GM18517 (cell line): ENCODE data around the gene PROC.

Source experiments
- ATAC-seq: cut with Tn5 transposase; IDR thresholded peaks from one replicate; pipeline ENCODE4 v1.9.1; 2021; ENCODE audit warnings: mild to moderate bottlenecking, moderate library complexity; ENCODE audit not compliant: unreplicated experiment

PROC gene

GRCh38 chr2:127418300-127419111, at the start of gene PROC:
Gene PROC (plus strand): TSS chr2:127418427. CDS start chr2:127419943, 1,516 bp downstream.
- no peak for ATAC-seq

DNA sequence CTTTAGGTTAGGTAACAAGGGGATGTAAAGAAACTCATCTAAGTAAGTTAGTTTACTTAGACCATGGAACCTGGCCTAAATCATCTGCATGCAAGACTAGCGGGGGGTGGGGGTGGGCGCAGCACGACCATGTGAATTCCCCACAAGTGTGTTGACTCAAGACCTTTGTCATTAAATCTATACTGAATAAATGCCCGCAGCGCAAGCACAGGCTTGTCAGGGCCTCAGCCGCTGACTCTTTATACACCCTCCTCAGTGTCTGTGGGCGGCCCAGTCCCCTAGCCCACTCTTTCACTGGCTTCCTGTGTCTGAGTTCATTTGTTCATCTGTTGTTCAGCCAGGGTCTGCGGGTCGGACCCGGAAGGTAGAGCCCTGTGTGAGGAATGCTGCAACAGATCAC, 48.2 kb upstream of the PROC start:
- ATAC-seq = no peak

DNA sequence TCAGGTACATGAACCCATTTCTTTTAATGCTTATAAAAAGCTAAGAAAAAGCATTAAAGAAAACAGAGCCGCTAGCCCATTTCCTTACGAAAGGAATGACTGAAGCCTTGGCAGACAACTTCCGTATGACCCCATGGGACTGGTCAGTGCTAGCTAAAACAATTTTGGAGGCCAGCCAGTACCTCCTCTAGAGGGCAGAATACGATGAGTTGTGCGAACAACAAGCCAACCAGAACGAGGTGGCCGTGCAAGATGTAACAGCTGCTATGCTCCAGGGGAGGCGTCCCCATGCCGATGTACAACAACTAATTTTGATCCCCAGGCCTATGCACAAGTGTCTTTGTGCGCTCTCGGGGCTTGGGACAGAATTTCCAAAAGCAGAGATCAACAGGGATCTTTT, 47.2 kb upstream of the PROC start:
- ATAC-seq = no peak

GRCh38 chr2:127373362-127374083, 44.7 kb upstream of the PROC start:
- no peak for ATAC-seq

- no peak for ATAC-seq
Observed at GRCh38 chr2:127376257-127376656, 42.0 kb upstream of the PROC start.

GRCh38 chr2:127377262-127377661, 41.0 kb upstream of the PROC start:
- no peak for ATAC-seq

DNA sequence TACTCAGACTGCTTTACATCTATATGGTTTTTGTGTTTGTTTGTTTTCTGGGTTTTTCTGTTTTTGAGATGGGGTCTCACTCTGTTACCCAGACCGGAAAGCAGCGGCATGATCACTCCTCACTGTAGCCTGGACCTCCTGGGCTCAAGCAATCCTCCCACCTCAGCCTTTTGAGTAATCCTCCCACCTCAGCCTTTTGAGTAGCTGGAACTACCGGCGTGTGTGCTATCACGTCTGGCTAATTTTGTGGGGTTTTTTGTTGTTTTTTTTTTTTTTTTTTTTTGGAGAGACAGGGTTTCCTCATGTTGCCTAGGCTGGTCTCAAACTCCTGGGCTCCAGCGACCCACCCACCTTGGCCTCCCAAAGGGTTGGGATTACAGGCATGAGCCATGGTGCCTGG, 39.5 kb upstream of the PROC start:
- no peak for ATAC-seq

DNA sequence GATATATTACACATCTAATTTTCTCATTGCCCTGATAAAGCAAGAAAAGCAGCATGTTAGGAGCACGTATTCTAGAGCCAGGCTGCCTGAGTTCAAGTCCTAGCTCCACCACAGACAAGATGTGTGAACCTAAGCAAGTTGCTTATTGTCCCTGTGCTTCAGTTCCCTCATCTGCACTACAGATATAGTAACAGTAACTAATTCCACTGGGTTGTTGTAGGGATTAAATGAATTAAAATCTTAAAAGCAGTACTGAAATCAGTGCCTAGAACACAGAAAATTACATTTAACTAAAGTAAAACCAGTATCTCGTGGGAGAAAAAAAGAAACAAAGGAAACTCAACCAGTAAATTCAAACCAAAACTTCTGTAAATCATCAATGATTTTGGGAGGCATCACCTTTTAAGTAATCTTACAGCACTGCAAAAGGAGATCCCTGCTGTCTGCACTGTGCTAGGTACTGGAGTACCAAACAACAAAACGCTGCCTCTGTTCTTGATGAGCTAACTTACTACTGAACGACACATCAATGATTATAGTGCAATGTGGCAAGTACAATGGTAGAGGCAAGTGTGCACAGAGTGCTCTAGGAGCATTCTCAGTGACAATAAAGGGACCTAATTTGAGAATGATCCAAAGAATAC, 38.4 kb upstream of the PROC start:
- no peak for ATAC-seq

DNA sequence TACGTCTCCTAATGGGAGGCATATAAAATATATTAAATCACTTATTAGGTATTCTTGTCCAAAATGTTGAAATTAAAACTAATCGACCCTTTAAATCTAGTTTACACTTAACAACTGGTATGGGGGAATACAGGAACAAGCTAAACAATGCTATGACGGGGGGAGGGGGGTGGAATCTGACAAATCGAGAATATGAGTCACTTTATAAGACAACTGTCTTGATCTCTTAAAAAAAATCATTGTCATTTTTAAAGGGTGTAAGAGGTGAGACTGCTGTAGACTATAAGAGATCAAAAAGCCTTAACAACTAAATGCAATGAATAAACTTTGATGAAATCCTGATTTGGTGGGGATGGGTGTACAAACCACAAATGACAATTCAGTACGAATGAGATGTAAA, 36.5 kb upstream of the PROC start:
- no peak for ATAC-seq

DNA sequence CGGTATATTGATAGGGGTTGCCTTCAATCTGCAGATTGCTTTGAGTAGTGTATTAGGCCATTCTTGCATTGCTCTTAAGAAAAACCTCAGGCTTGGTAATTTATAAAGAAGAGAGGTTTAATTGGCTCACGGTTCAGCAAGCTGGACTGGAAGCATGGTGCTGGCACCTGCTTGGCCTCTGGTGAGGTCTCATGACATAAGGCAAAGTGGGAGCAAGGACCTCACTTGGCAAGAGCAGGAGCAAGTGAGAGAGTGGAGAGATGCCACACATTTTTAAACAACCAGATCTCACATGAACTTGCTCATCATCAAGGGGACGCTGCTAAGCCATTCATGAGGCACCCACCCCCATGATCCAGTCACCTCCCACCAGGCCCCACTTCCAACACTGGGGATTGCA, 35.4 kb upstream of the PROC start:
- ATAC-seq = no peak

DNA sequence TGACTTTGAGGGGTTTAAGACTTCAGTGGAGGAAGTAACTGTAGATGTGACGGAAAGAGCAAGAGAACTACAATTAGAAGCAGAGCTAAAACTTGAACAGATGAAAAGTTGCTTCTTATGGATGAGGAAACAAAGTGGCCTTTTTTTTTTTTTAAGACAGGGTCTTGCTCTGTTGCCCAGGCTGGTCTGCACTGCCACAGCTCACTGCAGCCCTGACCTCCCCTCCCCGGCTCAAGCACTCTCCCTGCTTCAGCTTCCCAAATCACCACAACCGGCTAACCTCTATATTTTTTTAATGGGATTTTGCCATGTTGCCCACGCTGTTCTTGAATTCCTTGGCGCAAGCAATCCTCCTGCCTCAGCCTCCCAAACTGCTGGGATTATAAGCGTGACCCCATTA, 33.7 kb upstream of the PROC start:
- no peak for ATAC-seq

GRCh38 chr2:127386246-127386645, 32.0 kb upstream of the PROC start:
- no peak for ATAC-seq

DNA sequence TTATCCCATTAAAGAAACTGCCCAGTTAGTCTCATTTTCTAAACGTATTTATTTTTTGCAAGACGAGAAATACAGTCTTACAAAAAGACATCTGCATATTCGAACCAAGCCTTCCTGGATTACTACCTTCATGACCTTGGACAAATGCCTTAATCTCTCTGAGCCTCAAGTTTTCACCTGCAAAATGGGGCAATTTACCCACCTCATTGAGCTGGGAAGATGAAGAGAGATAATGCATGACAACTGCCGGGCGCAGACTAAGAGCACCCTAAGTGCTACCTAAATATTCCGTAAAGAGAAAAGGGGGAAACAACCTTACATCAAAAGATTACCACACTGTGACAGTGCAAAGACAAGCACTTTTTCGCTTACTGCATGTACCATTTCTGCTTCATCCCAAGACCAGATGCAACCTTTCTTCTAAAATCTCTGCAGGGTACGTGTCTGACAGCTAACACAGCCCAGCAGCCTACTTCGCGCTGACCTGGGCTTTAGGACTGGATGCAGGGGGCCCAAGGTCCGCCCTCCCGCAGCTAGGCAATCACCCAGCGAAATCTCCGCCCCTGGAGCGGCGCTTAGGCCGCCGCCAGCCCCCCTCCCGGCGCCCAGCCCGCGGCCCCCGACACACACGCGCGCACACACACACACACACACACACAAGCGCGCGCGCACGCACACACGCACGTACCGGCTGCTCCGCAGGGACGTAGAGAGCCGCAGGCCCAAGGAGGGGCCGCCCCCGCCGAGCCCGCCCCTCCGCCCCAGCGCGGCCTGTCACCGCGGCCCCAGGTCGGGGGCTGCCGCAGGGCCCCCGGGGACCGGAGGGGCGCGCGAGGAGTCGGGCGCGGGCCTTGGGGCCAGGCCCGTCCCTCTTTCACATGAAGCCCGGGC, 31.2 kb upstream of the PROC start:
- ATAC-seq = peak; percentile 47

DNA sequence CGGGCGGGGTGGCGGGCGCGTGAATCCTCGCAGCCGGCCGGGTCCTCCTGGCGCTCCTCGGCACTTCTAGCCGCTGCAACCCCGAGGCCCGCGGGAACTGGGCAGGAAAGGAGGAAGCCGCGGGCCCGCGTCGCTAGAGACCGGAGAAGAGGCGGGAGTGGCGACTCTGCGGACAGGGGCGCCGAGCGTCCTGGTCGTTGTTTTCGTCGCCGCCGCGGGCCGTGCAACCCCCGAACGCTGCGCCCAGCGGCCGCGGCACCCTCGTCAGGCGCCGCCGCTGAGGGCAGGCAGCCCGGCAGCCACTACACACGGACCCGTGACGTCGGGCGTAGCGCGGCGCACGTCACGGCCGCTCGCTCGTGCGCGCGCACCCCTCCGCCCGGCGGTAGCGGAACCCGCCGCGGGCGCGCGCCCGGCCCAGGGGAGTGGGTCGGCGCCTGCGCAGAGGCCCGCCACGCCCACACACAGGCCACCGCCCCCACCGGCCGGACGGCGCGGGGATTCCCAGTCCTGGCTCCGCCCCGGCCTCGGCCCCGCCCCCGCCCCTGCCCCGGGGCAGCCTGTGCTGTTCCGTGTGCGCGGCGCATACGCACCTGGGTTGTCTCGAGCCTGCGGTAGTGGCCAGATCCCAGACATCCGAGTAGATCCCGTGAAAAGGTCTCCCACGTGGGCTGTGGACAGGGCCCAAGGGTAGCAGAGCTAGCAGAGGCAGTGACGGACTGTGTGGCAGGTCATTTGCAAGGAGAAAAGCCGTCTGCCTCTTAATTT, 30.4 kb upstream of the PROC start, which contains the start of gene MAP3K2:
Gene MAP3K2 (minus strand): TSS at position 321 of the 768 bp plus-strand sequence. CDS start 44,846 bp downstream, outside the sequence.
- peak; percentile 68 for ATAC-seq

GRCh38 chr2:127388423-127389164, 29.6 kb upstream of the PROC start:
- peak; percentile 25 for ATAC-seq

- no peak for ATAC-seq
Observed at GRCh38 chr2:127389778-127390435, 28.3 kb upstream of the PROC start.

DNA sequence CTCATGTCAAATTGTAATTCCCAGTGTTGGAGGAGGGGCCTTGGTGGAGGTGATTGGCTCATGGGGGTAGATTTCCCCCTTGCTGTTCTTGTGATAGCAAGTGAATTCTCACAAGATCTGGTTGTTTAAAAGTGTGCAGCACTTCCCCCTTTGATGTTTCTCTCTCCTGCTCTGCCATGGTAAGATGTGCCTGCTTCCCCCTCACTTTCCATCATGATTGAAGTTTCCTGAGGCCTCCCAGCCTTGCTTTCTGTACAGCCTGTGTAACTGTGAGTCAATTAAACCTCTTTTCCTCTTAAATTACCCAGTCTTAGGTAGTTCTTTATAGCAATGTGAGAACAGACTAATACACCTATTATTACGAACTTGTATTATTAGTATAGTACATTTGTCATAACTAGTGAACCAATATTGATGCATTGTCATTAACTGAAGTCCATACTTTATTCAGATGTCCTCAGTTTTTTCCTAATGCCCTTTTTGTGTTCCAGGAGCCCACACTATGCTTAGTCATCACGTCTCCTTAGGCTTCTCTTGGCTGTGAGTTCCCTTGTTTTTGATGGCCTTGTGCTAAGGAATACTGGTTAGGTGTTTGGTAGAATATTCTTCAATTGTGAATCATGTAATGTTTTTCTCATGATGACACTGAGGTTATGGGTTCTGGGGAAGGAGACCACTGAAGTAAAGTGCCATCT, 25.9 kb upstream of the PROC start:
- ATAC-seq = no peak
